Adrenal gland (tissue), 12 donors: ENCODE results near the gene C14orf132. TPM values are rescaled to one million over a fixed set of nuclear protein-coding genes. Genes with fewer than 3 reads are reported as not detected.

ENCODE experiments used
- DNase-seq, 7 donors: peaks; one replicate each; pipeline ENCODE4 v3.0.0-alpha.2; 2019 to 2020
- H3K27ac ChIP-seq, 5 donors: fragments of 200-600 bp; sonication (generic) in 4 of 5; 1 replicate in 3 of 5; 2 replicates in 2 of 5; pipeline versions ENCODE4 v1.5.1 to v1.8.0; 2016 to 2020; ENCODE audit warnings: mild to moderate bottlenecking in 1 of 5
- H3K27me3 ChIP-seq: fragments of 200-600 bp; 2 replicates; pipeline ENCODE4 v1.8.0; 2021
- H3K36me3 ChIP-seq, 2 donors: fragments of 200-600 bp; replicated peaks in 1 of 2; 1 replicate in 1 of 2; 2 replicates in 1 of 2; pipeline versions ENCODE4 v1.5.1 to v1.8.0; 2018 to 2022
- H3K4me1 ChIP-seq, 2 donors: fragments of 200-600 bp; replicated peaks in 1 of 2; 1 replicate in 1 of 2; 2 replicates in 1 of 2; pipeline versions ENCODE4 v1.5.1 to v1.8.0; 2018 to 2021
- H3K4me3 ChIP-seq, 4 donors: fragments of 200-600 bp; sonication (generic) in 3 of 4; one replicate each; pipeline ENCODE4 v1.5.1; 2016 to 2018
- H3K9me3 ChIP-seq, 3 donors: fragments of 200-600 bp; sonication (generic) in 1 of 3; replicated peaks in 1 of 3; 1 replicate in 2 of 3; 2 replicates in 1 of 3; pipeline versions ENCODE4 v1.5.1 to v1.8.0; 2016 to 2021
- CTCF ChIP-seq, 6 experiments: fragments of 450-650 bp in 4 of 6; fragments of 200-600 bp in 2 of 6; sonication (generic) in 1 of 6; IDR thresholded peaks; 1 replicate in 5 of 6; 2 replicates in 1 of 6; pipeline versions ENCODE4 v1.5.1 to v1.8.0; 2016 to 2021; ENCODE audit warnings: antibody characterized with exemption in 6 of 6, mild to moderate bottlenecking in 2 of 6, moderate library complexity in 1 of 6
- POLR2A ChIP-seq, 2 donors: fragments of 450-650 bp; IDR thresholded peaks; one replicate each; pipeline ENCODE4 v1.6.1; 2017; ENCODE audit warnings: antibody characterized with exemption in 2 of 2, mild to moderate bottlenecking in 2 of 2, moderate library complexity in 1 of 2
- WGBS, 4 donors: extraction: QIAGEN DNeasy Blood & Tissue Kit in 2 of 4; methylation state at CpG; one replicate each; pipeline versions ENCODE4 v1.1.5 to v1.1.7; 2013 to 2017; 5-methylcytosine and 5-hydroxymethylcytosine counted together
- intact Hi-C, 2 donors: fragments of 100-400 bp; cut with DNase I; formaldehyde crosslinking; loops; one replicate each; pipeline versions ENCODE4 v1.14.1 to v1.15.0; 2022 to 2023
- polyA plus RNA-seq, 3 donors: library from polyadenylated mRNA; stranded (reverse); fragments of 200-250 nt in 2 of 3; fragments of 350-450 nt in 1 of 3; fragmentation: Illumina TruSeq in 1 of 3; extraction: RNeasy Lipid Tissue Mini Kit (QIAGEN cat#74804) in 1 of 3; gene quantifications; one replicate each; pipeline ENCODE4 v1.2.3, GENCODE V29; 2013 to 2014
- total RNA-seq, 9 donors: library from RNA; depleted of rRNA in 4 of 9; stranded (reverse); fragments of >200 nt in 4 of 9; fragments of 120-200 nt in 1 of 9; fragmentation: NEBNext Ultra II Directional in 1 of 9; extraction: Animal tissue kit (Norgen Biotek cat#: 25700) in 1 of 9; gene quantifications; one replicate each; pipeline versions ENCODE4 v1.1.0 to v1.2.4, GENCODE V29; 2013 to 2023
- donor health status: healthy with polysubstance abuse.
- donor health status: Bipolar disorder and iron deficiency.
- donor health status: DM: yes; HTN: yes; CAD: no.
- donor health status: DM: no; HTN: no; CAD: no.
- donor health status: DM: no; HTN: no; CAD: no.
- donor health status: DM: yes; HTN: yes; CAD: no.

The C14orf132 gene
- total and polyA plus RNA-seq, 12 donors, result 4.5 to 34.8 (median 11.8) TPM

DNA sequence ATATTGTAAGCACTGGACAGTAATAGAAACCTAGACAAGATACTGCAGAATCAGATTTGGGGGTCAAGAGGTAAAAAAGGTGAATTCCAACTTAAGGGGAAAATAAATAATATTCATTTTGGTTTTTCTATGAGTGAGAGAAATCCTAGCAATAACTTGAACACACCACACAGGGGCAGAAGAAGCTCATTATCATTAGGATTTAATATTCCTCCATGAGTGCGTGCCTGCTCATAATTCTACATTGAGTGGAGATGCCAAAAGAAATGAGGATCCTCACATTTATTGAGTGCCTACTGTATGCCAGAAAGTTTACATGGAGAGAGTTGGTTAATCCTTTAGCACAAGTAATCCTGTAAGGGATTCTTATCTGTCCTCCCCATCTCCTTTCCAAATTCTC is 40.5 kb upstream of the C14orf132 start:
- peaks cover 5% of the 10 kb centered on the region for H3K27me3 ChIP-seq

GRCh38 chr14:96001866-96002497 is 37.2 kb upstream of the C14orf132 start:
- Histone ChIP-seq H3K27ac (no peak overlapping the region), H3K27me3 (peaks cover 5% of the 10 kb centered on the region), H3K36me3 (no peaks in the 10 kb centered on the region), H3K9me3 (no peaks in the 10 kb centered on the region), H3K4me3 (no peak overlapping the region), H3K4me1 (no peaks in the 10 kb centered on the region)
- TF ChIP-seq POLR2A (IDR thresholded peaks at IDR 0.05), result no peak
- no peak for TF ChIP-seq CTCF (IDR thresholded peaks at IDR 0.05)
- intact Hi-C loops, result no loop called here
- 57 to 77% (median 67%) methylated on average over 1 to 5 of the region's 5 CpGs for WGBS, 4 donors
- no peak for DNase-seq

More for the DNA sequence above, 40.5 kb upstream of the C14orf132 start:
- no peak for TF ChIP-seq POLR2A (IDR thresholded peaks at IDR 0.05)
- TF ChIP-seq CTCF (IDR thresholded peaks at IDR 0.05), result peak in 5 of 6 experiments; percentile 9 to 56 (median 46)
- no peak overlapping the region for H3K27ac ChIP-seq
- no peak for DNase-seq
- no peaks in the 10 kb centered on the region for H3K9me3 ChIP-seq
- H3K36me3 ChIP-seq, result no peaks in the 10 kb centered on the region
- WGBS, 4 donors, result 13 to 24% (median 19%) methylated on average over 1 of the region's 1 CpG
- H3K4me3 ChIP-seq, result no peak overlapping the region
- intact Hi-C loops, result loop anchor here (5.0 to 10.0 kb wide), 3 partner anchors 279 to 554 kb away; partner anchors contain the start of gene TCL1B (in 1 of the 2)
- no peaks in the 10 kb centered on the region for H3K4me1 ChIP-seq

DNA sequence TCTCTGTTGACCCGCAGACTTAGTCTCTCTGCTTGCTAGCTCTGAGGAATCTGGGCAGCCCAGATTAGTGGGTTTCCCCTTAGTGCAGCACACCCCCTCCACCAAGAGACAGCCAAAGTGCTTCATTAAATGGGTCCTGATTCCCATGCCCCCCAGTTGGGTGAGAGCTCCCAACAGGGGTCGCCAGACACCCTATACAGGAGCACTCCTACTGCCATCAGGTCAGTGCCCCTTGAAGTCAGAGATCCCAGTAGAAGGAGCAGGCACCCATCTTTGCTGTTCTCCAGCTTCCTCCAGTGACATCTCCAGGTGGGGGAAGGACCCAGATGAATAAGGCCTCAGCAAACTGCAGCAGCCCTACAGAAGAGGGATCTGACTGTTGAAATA is 36.7 kb upstream of the C14orf132 start:
- TF ChIP-seq POLR2A (IDR thresholded peaks at IDR 0.05), result no peak
- TF ChIP-seq CTCF (IDR thresholded peaks at IDR 0.05), result no peak
- Histone ChIP-seq H3K36me3 (no peaks in the 10 kb centered on the region), H3K27me3 (peaks cover 5% of the 10 kb centered on the region), H3K27ac (no peak overlapping the region), H3K4me1 (no peaks in the 10 kb centered on the region), H3K4me3 (no peak overlapping the region), H3K9me3 (no peaks in the 10 kb centered on the region)
- intact Hi-C loops, result no loop called here
- 68 to 83% (median 77%) methylated on average over 2 of the region's 2 CpGs for WGBS, 4 donors
- DNase-seq, result no peak

GRCh38 chr14:96011131-96011530 is 28.0 kb upstream of the C14orf132 start:
- TF ChIP-seq POLR2A (IDR thresholded peaks at IDR 0.05), result no peak
- TF ChIP-seq CTCF (IDR thresholded peaks at IDR 0.05), result no peak
- no peaks in the 10 kb centered on the region for H3K4me1 ChIP-seq
- H3K4me3 ChIP-seq, result no peak overlapping the region
- DNase-seq, result no peak
- no peaks in the 10 kb centered on the region for H3K36me3 ChIP-seq
- WGBS, 4 donors, result 38 to 88% (median 58%) methylated on average over 1 of the region's 1 CpG
- peaks cover 0 to 9% (median 0%) of the 10 kb centered on the region in 3 donors for H3K9me3 ChIP-seq
- intact Hi-C loops, result no loop called here
- no peaks in the 10 kb centered on the region for H3K27me3 ChIP-seq
- no peak overlapping the region for H3K27ac ChIP-seq
